GM12892 (cell line): Measurements from ENCODE around the gene CCDC142.

Experiments used
- POLR2A ChIP-seq: IDR thresholded peaks from 2 replicates; pipeline ENCODE4 v1.6.1; 2011; ENCODE audit warnings: low read depth, low read length, control low read depth
- POLR2AphosphoS5 ChIP-seq: IDR thresholded peaks from 2 replicates; pipeline ENCODE4 v1.6.1; 2011; ENCODE audit warnings: low read depth, low read length, control low read depth

DNA sequence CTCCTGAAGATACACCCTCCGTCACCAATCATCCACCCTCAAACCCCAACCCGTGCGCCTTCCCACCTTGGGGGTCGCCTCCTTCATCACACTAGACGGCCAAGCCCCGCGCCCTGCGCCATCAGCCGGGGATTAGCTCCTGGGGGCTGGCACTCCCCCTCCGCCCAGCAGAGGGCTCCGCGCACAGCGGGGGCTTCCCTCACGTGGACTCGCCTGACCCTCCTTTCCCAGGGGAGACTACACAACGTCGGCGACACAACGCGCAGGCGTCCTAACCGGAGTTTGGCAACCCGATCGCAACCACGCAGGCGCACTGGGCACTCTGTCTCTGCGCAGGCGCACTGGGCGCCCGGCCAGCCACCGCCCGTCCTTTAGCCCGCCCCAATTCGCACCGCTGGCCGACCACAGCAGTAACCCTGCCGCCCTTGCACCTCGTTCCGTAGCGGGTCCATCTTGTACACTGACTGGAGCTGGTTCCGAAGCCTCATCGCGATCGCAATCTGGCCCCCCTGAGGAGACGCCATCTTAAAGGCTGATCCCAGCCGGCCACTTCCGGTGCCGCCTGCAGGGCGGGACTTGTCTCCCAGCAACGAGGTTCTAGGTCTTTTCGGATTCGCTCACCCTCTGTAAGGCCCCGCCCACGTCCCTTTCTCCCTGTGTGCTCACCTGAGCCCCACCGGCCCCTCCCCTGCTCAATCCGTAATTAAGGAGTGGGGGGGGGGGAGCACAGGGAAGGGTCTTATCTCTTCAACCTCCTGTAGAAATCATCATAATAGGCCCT is 24.5 kb upstream of the CCDC142 start, which contains the start of gene PCGF1:
- TF ChIP-seq POLR2A, result peak; percentile 87
- TF ChIP-seq POLR2AphosphoS5, result peak; percentile 85
